HEK293T (cell line): ENCODE results near the gene PRDM4.

Source experiments
- ARNT ChIP-seq: fragments of 450-650 bp; IDR thresholded peaks from 2 replicates; pipeline ENCODE4 v1.6.1; 2017; ENCODE audit warnings: mild to moderate bottlenecking
- BHLHE40 ChIP-seq: fragments of 450-650 bp; IDR thresholded peaks from 2 replicates; pipeline ENCODE4 v1.6.1; 2016; ENCODE audit warnings: mild to moderate bottlenecking, moderate library complexity, borderline replicate concordance
- CTBP1 ChIP-seq: fragments of 450-650 bp; IDR thresholded peaks from 2 replicates; pipeline ENCODE4 v1.6.1; 2016; ENCODE audit warnings: borderline replicate concordance
- ELF4 ChIP-seq: fragments of 450-650 bp; IDR thresholded peaks from 2 replicates; pipeline ENCODE4 v1.6.1; 2017; ENCODE audit warnings: antibody characterized with exemption
- FOXA1 ChIP-seq: fragments of 450-650 bp; IDR thresholded peaks from 2 replicates; pipeline ENCODE4 v1.6.1; 2016; ENCODE audit warnings: mild to moderate bottlenecking
- FOXK2 ChIP-seq: fragments of 450-650 bp; IDR thresholded peaks from 2 replicates; pipeline ENCODE4 v1.6.1; 2016; ENCODE audit warnings: mild to moderate bottlenecking
- FOXM1 ChIP-seq: fragments of 450-650 bp; IDR thresholded peaks from 2 replicates; pipeline ENCODE4 v1.6.1; 2017; ENCODE audit warnings: mild to moderate bottlenecking, borderline replicate concordance
- HDGF ChIP-seq: fragments of 450-650 bp; IDR thresholded peaks from 2 replicates; pipeline ENCODE4 v1.6.1; 2017; ENCODE audit warnings: antibody characterized with exemption, borderline replicate concordance
- LEF1 ChIP-seq: fragments of 450-650 bp; IDR thresholded peaks from 2 replicates; pipeline ENCODE4 v1.6.1; 2017; ENCODE audit warnings: mild to moderate bottlenecking, borderline replicate concordance
- NFRKB ChIP-seq: fragments of 450-650 bp; IDR thresholded peaks from 2 replicates; pipeline ENCODE4 v1.6.1; 2016; ENCODE audit warnings: mild to moderate bottlenecking, moderate library complexity
- SP1 ChIP-seq: fragments of 450-650 bp; IDR thresholded peaks from 2 replicates; pipeline ENCODE4 v1.6.1; 2017
- SUZ12 ChIP-seq: fragments of 450-650 bp; IDR thresholded peaks from 2 replicates; pipeline ENCODE4 v1.6.1; 2016; ENCODE audit warnings: mild to moderate bottlenecking
- TARDBP ChIP-seq: fragments of 450-650 bp; IDR thresholded peaks from 2 replicates; pipeline ENCODE4 v1.6.1; 2016
- TF ChIP-seq, protein P1 (sequence below): fragments of 450-650 bp; IDR thresholded peaks from 2 replicates; pipeline ENCODE4 v1.6.1; 2016

DNA sequence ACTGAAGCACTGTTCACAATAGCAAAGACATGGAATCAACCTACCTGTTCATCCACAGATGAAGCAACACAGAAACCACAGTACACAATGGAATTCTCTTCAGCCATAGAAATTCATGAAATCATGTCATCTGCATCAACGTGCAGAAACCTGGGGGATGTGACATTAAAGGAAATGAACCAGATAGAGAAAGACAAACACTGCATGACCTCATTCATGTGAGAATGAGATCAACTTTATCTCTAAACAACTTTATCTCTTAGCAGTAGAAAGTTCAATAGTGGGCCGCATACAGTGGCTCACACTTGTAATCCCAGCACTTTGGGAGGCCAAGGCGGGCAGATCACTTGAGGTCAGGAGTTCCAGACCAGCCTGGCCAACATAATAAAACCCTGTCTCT is 33.5 kb upstream of the PRDM4 start:
- TF ChIP-seq BHLHE40 (no peak), SUZ12 (no peak), ELF4 (no peak), FOXK2 (no peak), CTBP1 (no peak), NFRKB (no peak), SP1 (no peak), FOXM1 (no peak), ARNT (no peak), FOXA1 (no peak), TARDBP (no peak), HDGF (no peak), LEF1 (no peak)
- TF ChIP-seq, protein P1, sequence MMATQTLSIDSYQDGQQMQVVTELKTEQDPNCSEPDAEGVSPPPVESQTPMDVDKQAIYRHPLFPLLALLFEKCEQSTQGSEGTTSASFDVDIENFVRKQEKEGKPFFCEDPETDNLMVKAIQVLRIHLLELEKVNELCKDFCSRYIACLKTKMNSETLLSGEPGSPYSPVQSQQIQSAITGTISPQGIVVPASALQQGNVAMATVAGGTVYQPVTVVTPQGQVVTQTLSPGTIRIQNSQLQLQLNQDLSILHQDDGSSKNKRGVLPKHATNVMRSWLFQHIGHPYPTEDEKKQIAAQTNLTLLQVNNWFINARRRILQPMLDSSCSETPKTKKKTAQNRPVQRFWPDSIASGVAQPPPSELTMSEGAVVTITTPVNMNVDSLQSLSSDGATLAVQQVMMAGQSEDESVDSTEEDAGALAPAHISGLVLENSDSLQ: no peak
